Fibroblast of pulmonary artery (primary cell): ENCODE measurements around the gene VAX1.

ENCODE experiments used
- DNase-seq: peaks from one replicate; pipeline ENCODE4 v3.0.0-alpha.2; 2010; ENCODE audit warnings: low read depth
- H3K4me3 ChIP-seq: replicated peaks from 2 replicates; pipeline ENCODE4 v1.5.1; 2011; ENCODE audit warnings: low read depth, mild to moderate bottlenecking, control low read depth, low read length, moderate library complexity
- TF ChIP-seq, protein P1 (sequence below): IDR thresholded peaks from 2 replicates; pipeline ENCODE4 v1.5.1; 2011; ENCODE audit warnings: mild to moderate bottlenecking, control low read depth, low read length, inconsistent platforms; ENCODE audit errors: missing control alignments

VAX1 gene

DNA sequence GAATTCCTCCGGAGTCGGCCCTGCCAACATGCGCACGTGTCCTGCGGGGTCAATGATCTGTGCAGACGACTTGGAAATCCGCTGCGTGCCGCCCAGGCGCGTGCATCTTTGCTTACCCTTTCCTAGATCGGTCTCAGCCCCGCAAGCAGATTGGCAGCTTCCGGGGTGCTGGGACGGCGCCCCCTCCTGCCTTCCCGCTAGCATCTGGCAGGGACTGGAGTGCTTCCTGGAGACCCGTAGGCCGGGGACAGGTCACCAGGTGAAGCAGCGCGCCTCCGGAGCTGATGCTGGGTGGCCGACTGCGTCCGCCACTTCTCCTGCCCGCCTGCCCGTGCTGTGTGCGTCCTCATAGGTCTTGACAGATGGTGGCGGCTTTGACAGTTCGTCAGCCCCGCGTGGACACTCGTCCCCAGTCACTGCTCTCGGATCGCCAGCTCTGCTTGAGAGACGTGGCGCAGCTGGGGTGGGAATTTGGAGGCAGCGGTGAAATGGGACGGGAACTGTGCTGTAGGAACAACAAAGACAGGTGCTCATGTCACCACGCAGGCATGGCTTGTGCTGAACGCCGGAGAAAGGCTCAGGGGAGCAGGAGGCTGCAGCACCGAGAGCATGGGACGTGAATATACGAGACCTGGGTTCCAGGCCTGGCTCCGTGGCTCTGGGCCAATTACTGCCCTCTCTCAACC lies 37.3 kb upstream of the VAX1 start:
- peak overlapping the region; percentile 40 for H3K4me3 ChIP-seq
- TF ChIP-seq, protein P1, sequence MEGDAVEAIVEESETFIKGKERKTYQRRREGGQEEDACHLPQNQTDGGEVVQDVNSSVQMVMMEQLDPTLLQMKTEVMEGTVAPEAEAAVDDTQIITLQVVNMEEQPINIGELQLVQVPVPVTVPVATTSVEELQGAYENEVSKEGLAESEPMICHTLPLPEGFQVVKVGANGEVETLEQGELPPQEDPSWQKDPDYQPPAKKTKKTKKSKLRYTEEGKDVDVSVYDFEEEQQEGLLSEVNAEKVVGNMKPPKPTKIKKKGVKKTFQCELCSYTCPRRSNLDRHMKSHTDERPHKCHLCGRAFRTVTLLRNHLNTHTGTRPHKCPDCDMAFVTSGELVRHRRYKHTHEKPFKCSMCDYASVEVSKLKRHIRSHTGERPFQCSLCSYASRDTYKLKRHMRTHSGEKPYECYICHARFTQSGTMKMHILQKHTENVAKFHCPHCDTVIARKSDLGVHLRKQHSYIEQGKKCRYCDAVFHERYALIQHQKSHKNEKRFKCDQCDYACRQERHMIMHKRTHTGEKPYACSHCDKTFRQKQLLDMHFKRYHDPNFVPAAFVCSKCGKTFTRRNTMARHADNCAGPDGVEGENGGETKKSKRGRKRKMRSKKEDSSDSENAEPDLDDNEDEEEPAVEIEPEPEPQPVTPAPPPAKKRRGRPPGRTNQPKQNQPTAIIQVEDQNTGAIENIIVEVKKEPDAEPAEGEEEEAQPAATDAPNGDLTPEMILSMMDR: no peak
- DNase-seq: no peak

DNA sequence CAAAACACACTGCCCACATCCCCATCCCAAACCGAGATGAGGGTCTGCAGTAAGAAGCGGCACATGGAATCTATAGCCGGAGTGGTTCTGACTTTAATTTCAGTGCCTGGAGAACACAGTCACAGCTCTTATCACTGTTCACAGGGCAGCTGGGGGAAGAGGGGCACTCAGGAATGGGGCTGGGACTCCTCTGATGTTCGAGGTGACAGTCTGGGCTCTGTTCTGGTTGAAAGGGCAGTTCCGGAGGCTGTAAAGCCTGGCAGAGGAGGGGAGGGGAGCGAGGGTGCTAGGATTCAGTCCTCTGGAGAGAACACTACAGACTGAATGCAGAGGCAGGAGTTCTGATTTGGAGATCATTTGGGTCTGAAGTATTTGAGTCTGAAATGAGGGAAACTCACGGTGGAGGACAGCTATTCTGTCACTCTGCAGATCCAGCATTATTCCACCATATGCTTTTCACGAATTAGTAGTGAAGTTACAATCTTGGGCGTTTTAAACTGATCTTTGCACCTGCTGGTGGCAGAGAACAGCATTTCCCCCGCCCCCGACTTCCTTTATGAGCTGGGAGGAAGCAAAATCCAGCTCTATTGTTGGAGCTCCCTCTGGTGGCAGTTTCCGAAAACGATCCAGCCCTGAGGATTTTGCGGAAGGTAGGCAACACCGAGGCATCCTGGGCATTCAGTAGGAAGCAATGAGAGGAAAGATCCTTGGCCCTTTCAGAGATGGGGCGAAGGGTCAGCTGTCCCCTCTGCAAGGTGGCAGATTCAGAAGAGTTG lies 36.6 kb upstream of the VAX1 start:
- DNase-seq: peak; percentile 78
- peak overlapping the region; percentile 40 for H3K4me3 ChIP-seq
- TF ChIP-seq, protein P1: peak; percentile 89

DNA sequence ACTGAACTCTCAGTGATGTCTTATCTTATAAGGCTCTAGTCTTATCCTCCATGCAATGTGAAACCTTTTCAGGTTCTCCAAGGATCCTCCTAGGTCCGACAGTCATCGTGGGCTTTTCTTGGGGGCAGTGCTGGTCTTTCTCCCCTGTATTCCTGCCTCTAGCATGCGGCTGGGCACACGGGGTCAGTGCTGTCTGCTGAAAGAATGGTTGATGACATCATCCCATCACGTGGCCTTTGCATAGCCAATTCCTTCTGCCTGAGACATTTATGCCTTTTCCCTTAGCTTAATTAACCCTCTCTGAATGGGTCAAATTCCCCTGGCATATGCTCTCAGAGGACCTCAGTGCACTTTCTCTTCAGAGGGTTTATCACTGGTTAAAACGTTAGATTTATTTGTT lies 32.2 kb upstream of the VAX1 start:
- TF ChIP-seq, protein P1: no peak
- H3K4me3 ChIP-seq: no peak overlapping the region
- DNase-seq: no peak

DNA sequence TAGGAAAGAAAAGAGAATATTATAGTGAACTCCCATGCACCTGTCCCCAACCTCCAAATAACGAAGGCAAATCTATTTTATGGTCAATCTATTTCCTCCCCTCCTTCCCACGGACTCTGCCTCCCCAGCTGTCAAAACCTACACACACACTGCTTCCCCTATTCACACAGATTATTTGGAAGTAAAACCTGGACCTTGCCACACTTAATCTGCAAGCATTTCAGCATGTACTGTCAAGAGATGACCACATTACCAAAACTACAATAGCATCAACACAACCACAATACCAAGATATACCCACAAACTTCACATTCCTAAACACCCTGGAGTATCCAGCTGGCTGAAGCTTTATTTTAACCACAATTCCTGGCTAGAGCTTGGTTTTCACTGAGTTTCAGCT lies 31.4 kb upstream of the VAX1 start:
- TF ChIP-seq, protein P1: no peak
- no peak overlapping the region for H3K4me3 ChIP-seq
- no peak for DNase-seq

DNA sequence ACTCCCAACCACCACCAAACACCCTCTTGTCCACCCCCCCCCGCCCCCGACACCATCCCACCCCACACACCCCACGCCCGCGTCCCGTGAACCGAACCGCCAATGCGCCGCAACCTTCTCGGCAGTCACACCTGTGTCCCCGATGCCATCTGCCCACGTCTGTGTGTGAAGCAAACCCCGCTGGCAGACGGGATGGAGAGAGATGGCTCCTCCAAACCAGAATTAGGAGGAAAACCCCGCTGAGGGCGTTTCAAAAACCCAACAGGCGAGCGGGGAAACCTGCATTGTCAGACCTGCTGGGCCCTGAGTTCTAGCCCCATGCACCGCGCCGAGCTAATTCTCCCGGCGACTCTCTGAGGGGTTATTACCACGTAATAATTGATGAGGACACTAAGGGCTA lies 30.7 kb upstream of the VAX1 start:
- no peak overlapping the region for H3K4me3 ChIP-seq
- DNase-seq: no peak
- TF ChIP-seq, protein P1: no peak

DNA sequence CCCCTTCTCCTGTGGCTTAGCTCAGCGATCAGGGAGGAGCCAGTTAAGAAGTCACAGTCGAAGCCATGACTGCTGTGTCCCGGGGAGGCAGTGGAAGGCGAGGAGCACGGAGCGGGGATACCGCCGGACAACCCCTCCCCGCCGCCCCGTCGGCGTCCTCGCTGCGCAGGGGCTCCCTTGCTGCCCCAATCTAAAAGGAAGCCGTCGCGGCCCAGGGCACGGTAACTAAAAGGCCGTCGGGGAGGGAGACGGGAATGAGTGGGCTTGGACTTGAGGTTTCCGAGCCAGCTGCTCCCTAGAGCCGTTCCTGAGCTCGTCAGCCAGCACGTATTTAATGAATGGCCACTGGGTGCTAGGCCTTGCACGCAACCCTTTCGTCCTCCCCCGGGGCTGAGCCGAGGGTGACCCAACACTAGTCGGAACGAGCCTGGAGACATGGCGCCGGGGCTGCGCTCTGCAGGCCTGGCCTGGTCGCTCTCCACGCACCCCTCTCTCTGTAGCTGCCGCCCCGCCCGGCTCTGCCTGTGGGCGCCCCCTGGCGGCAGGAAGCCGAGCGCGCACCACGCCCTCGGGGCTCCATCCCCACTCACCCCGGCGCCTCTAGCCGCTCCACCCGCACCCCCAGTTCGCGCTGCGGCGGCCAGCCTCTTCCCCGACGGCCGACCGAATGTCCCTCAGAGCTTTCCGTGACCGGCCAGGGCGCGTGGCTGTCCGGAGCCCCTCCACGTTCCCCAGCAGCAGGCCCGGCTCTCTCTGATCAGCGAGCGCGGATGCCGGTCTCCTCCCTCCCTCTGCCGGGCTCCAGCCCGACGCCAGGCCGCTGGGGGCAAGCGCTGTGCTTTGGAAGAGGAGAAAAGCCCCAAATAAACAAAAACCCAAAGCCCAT lies 30.0 kb upstream of the VAX1 start:
- peak; percentile 35 for DNase-seq
- TF ChIP-seq, protein P1: peak; percentile 40
- H3K4me3 ChIP-seq: no peak overlapping the region
